Measurements from ENCODE around the gene PRDM10. TPM values are rescaled to one million over a fixed set of nuclear protein-coding genes. Genes with fewer than 3 reads are reported as not detected.
A peak's percentile ranks its signal among the peaks of the same experiment; 100 is the strongest.

PRDM10 gene
- total RNA-seq, 1 experiment from 2014 or later, result 18.1 TPM

- H3K9me3 ChIP-seq (ENCODE audit: low read depth, low read length, poor library complexity, severe bottlenecking), result no peaks in the 10 kb centered on the region
- no peak for DNase-seq (ENCODE audit: low spot score)
- no peaks in the 10 kb centered on the region for H3K36me3 ChIP-seq (ENCODE audit: insufficient read depth, low read length, poor library complexity, severe bottlenecking)
- intact Hi-C loops (cut with micrococcal nuclease; ENCODE audit: unreplicated experiment), result no loop called here
- H3K27me3 ChIP-seq (replicated peaks; ENCODE audit: insufficient read depth, low read depth, low read length, poor library complexity), result no peaks in the 10 kb centered on the region
- ChIA-PET POLR2A (ENCODE audit: low non-redundant PET) (interaction anchor here (0.5 kb wide), 1 partner anchor 46 kb away, joined by 4 read pairs; no protein-coding TSS in a partner anchor), CTCF (interaction anchor here (1.7 kb wide), 1 partner anchor 140 kb away, joined by 5 read pairs; no protein-coding TSS in a partner anchor)
- peaks cover 10% of the 10 kb centered on the region for H3K4me1 ChIP-seq (ENCODE audit: insufficient read depth, low read length, poor library complexity, severe bottlenecking)
- BruUV-seq (replicated peaks), result no TSS peak
- H3K4me3 ChIP-seq (ENCODE audit: low read depth, low read length, poor library complexity, severe bottlenecking), result no peak overlapping the region
- peak overlapping the region; percentile 14 for H3K27ac ChIP-seq (ENCODE audit: low read depth, low read length, poor library complexity, severe bottlenecking)
- TF ChIP-seq EZH2 (IDR thresholded peaks at IDR 0.05; ENCODE audit: borderline replicate concordance, low read depth, low read length, poor library complexity, severe bottlenecking), result no peak
- TF ChIP-seq CTCF (conservative IDR thresholded peaks at IDR 0.05; ENCODE audit: low read depth, low read length), result no peak
Observed at GRCh38 chr11:129992161-129992944, 10.3 kb downstream of the PRDM10 start.

GRCh38 chr11:129989149-129989813, 13.4 kb downstream of the PRDM10 start:
- intact Hi-C loops (cut with micrococcal nuclease; ENCODE audit: unreplicated experiment), result no loop called here
- DNase-seq (ENCODE audit: low spot score), result no peak
- H3K4me3 ChIP-seq (ENCODE audit: low read depth, low read length, poor library complexity, severe bottlenecking), result no peak overlapping the region
- no peak for TF ChIP-seq CTCF (conservative IDR thresholded peaks at IDR 0.05; ENCODE audit: low read depth, low read length)
- TF ChIP-seq EZH2 (IDR thresholded peaks at IDR 0.05; ENCODE audit: borderline replicate concordance, low read depth, low read length, poor library complexity, severe bottlenecking), result no peak
- BruUV-seq (replicated peaks), result no TSS peak
- no peaks in the 10 kb centered on the region for H3K4me1 ChIP-seq (ENCODE audit: insufficient read depth, low read length, poor library complexity, severe bottlenecking)
- POLR2A ChIA-PET (ENCODE audit: low non-redundant PET), result interaction anchor here (0.7 kb wide), 1 partner anchor 13 kb away, joined by 4 read pairs; the partner anchor contains the start of gene PRDM10
- H3K27me3 ChIP-seq (replicated peaks; ENCODE audit: insufficient read depth, low read depth, low read length, poor library complexity), result no peaks in the 10 kb centered on the region
- H3K9me3 ChIP-seq (ENCODE audit: low read depth, low read length, poor library complexity, severe bottlenecking), result no peaks in the 10 kb centered on the region
- H3K27ac ChIP-seq (ENCODE audit: low read depth, low read length, poor library complexity, severe bottlenecking), result no peak overlapping the region
- CTCF ChIA-PET, result no interaction called here
- no peaks in the 10 kb centered on the region for H3K36me3 ChIP-seq (ENCODE audit: insufficient read depth, low read length, poor library complexity, severe bottlenecking)

GRCh38 chr11:129987950-129988349, 14.7 kb downstream of the PRDM10 start:
- intact Hi-C loops (cut with micrococcal nuclease; ENCODE audit: unreplicated experiment), result no loop called here
- Histone ChIP-seq H3K27ac (ENCODE audit: low read depth, low read length, poor library complexity, severe bottlenecking) (no peak overlapping the region), H3K9me3 (ENCODE audit: low read depth, low read length, poor library complexity, severe bottlenecking) (no peaks in the 10 kb centered on the region), H3K27me3 (replicated peaks; ENCODE audit: insufficient read depth, low read depth, low read length, poor library complexity) (no peaks in the 10 kb centered on the region), H3K4me1 (ENCODE audit: insufficient read depth, low read length, poor library complexity, severe bottlenecking) (no peaks in the 10 kb centered on the region), H3K4me3 (ENCODE audit: low read depth, low read length, poor library complexity, severe bottlenecking) (no peak overlapping the region), H3K36me3 (ENCODE audit: insufficient read depth, low read length, poor library complexity, severe bottlenecking) (no peaks in the 10 kb centered on the region)
- ChIA-PET POLR2A (ENCODE audit: low non-redundant PET) (no interaction called here), CTCF (no interaction called here)
- BruUV-seq (replicated peaks), result no TSS peak
- no peak for TF ChIP-seq CTCF (conservative IDR thresholded peaks at IDR 0.05; ENCODE audit: low read depth, low read length)
- TF ChIP-seq EZH2 (IDR thresholded peaks at IDR 0.05; ENCODE audit: borderline replicate concordance, low read depth, low read length, poor library complexity, severe bottlenecking), result no peak
- no peak for DNase-seq (ENCODE audit: low spot score)

Data from A673 (cell line).